CD4-positive, alpha-beta T cell treated with Interleukin-12 subunit alpha and Interleukin-12 subunit beta, for 1 hour (primary cell): ENCODE data around the gene ARHGAP26.

Source experiments
- DNase-seq: peaks from one replicate; pipeline ENCODE4 v3.0.0-alpha.2; 2020

Gene ARHGAP26

GRCh38 chr5:143177263-143177983 is 407.2 kb downstream of the ARHGAP26 start:
- DNase-seq: no peak

- no peak for DNase-seq
These were observed 409.1 kb downstream of the ARHGAP26 start for GRCh38 chr5:143179126-143179740.

- DNase-seq: no peak
These were observed 410.6 kb downstream of the ARHGAP26 start for GRCh38 chr5:143180751-143181150.

- no peak for DNase-seq
These were observed 411.0 kb downstream of the ARHGAP26 start for GRCh38 chr5:143181173-143181572.

- no peak for DNase-seq
These were observed 411.9 kb downstream of the ARHGAP26 start for GRCh38 chr5:143182106-143182505.

GRCh38 chr5:143182901-143183820 is 413.0 kb downstream of the ARHGAP26 start:
- peak; percentile 41 for DNase-seq

- no peak for DNase-seq
These were observed 413.8 kb downstream of the ARHGAP26 start for GRCh38 chr5:143183989-143184388.

GRCh38 chr5:143186623-143187022 is 416.4 kb downstream of the ARHGAP26 start:
- DNase-seq: no peak

GRCh38 chr5:143187495-143187894 is 417.3 kb downstream of the ARHGAP26 start:
- no peak for DNase-seq

GRCh38 chr5:143188083-143188482 is 417.9 kb downstream of the ARHGAP26 start:
- DNase-seq: no peak

GRCh38 chr5:143188692-143189091 is 418.5 kb downstream of the ARHGAP26 start:
- DNase-seq: no peak

- no peak for DNase-seq
These were observed 420.2 kb downstream of the ARHGAP26 start for GRCh38 chr5:143190260-143190810.

GRCh38 chr5:143191720-143192119 is 421.5 kb downstream of the ARHGAP26 start:
- no peak for DNase-seq

- no peak for DNase-seq
These were observed 422.2 kb downstream of the ARHGAP26 start for GRCh38 chr5:143192191-143192900.

- no peak for DNase-seq
These were observed 424.0 kb downstream of the ARHGAP26 start for GRCh38 chr5:143194206-143194605.

- DNase-seq: no peak
These were observed 424.5 kb downstream of the ARHGAP26 start for GRCh38 chr5:143194713-143195112.

GRCh38 chr5:143195491-143195890 is 425.3 kb downstream of the ARHGAP26 start:
- DNase-seq: no peak

GRCh38 chr5:143196601-143197259 is 426.6 kb downstream of the ARHGAP26 start:
- no peak for DNase-seq

- no peak for DNase-seq
These were observed 427.1 kb downstream of the ARHGAP26 start for GRCh38 chr5:143197260-143197656.

GRCh38 chr5:143198332-143198731 is 428.2 kb downstream of the ARHGAP26 start:
- DNase-seq: no peak

GRCh38 chr5:143199161-143199560 is 429.0 kb downstream of the ARHGAP26 start:
- no peak for DNase-seq

- DNase-seq: no peak
These were observed 429.7 kb downstream of the ARHGAP26 start for GRCh38 chr5:143199843-143200242.
